ENCODE data around the gene C11orf98. TPM values are rescaled to one million over a fixed set of nuclear protein-coding genes. Genes with fewer than 3 reads are reported as not detected.

Gene C11orf98
- total and polyA plus RNA-seq, 2 donors (not counting 1 experiment from before 2014, with no cell fraction given): 41.5 to 48.1 TPM

- ChIA-PET POLR2A (interaction anchor here (0.6 to 3.6 kb wide), 12 partner anchors 15 to 229 kb away, joined by 3 to 33 read pairs (median 6); partner anchors contain the start of genes BSCL2, C11orf98, CSKMT and GNG3), CTCF (interaction anchor here (0.6 to 4.4 kb wide), 14 partner anchors 8 to 258 kb away, joined by 3 to 35 read pairs (median 4); partner anchors contain the start of genes C11orf98, CSKMT, EML3 and LBHD1)
- H3K9me3 ChIP-seq (ENCODE audit: control extremely low read depth in 1 of 3, control insufficient read depth in 2 of 3, insufficient read depth in 1 of 3, low read length in 2 of 3): no peaks in the 10 kb centered on the region
- H3K27ac ChIP-seq (ENCODE audit: low read length in 2 of 2): peak overlapping the region; percentile 88 to 98
- peaks cover 7 to 27% of the 10 kb centered on the region in 2 experiments for H3K36me3 ChIP-seq (replicated peaks in 1 of 2; ENCODE audit: control extremely low read depth in 1 of 2, control insufficient read depth in 1 of 2, extremely low read depth in 1 of 2, insufficient read depth in 2 of 2, low read length in 1 of 2)
- intact Hi-C loops (cut with micrococcal nuclease): loop anchor here (1.0 to 2.0 kb wide), 8 partner anchors 10 to 139 kb away; partner anchors contain the start of genes C11orf98, CSKMT, EML3 and GANAB
- Mint-ChIP-seq H3K4me1 (peaks cover 23% of the 10 kb centered on the region), H3K9me3 (ENCODE audit: insufficient read depth) (no peaks in the 10 kb centered on the region), H3K27ac (peak overlapping the region; percentile 90), H3K4me3 (peak overlapping the region; percentile 98), H3K27me3 (no peaks in the 10 kb centered on the region)
- TF ChIP-seq EZH2 (IDR thresholded peaks at IDR 0.05; ENCODE audit: borderline replicate concordance, insufficient read depth, low read depth, low read length, poor library complexity, severe bottlenecking): no peak
- no peak for TF ChIP-seq CTCF (IDR thresholded peaks at IDR 0.05)
- no peaks in the 10 kb centered on the region for H4K20me1 ChIP-seq (ENCODE audit: control insufficient read depth, insufficient read depth, low read length, poor library complexity, severe bottlenecking)
- H3K27me3 ChIP-seq (replicated peaks in 1 of 4; ENCODE audit: control extremely low read depth in 1 of 4, control insufficient read depth in 3 of 4, insufficient read depth in 4 of 4, low read length in 3 of 4): no peaks in the 10 kb centered on the region
- H2AFZ ChIP-seq (ENCODE audit: insufficient read depth, low read depth, low read length, poor library complexity, severe bottlenecking): peak overlapping the region; percentile 85
- peak overlapping the region; percentile 92 for H3K4me2 ChIP-seq (replicated peaks; ENCODE audit: low read depth, low read length, poor library complexity, severe bottlenecking)
- DNase-seq: no peak
- peak overlapping the region in 1 of 5 experiments; percentile 80 for H3K4me3 ChIP-seq (ENCODE audit: control extremely low read depth in 1 of 5, extremely low read depth in 1 of 5, insufficient read depth in 1 of 5, low read depth in 2 of 5, low read length in 4 of 5)
- H3K9ac ChIP-seq (ENCODE audit: low read length): peak overlapping the region; percentile 93
- 83% methylated on average over 1 of the region's 7 CpGs for WGBS (ENCODE audit: insufficient coverage)
- ATAC-seq (ENCODE audit: low read depth): no peak
- H3K4me1 ChIP-seq (ENCODE audit: control insufficient read depth in 2 of 2, insufficient read depth in 2 of 2, low read length in 2 of 2): peaks cover 11 to 19% of the 10 kb centered on the region in 2 donors
- H3K79me2 ChIP-seq (ENCODE audit: control insufficient read depth, insufficient read depth, low read length): peaks cover 13% of the 10 kb centered on the region
Measured at GRCh38 chr11:62622476-62623089, 42.4 kb downstream of the C11orf98 start.
